OCI-LY1 (cell line): ENCODE data around the gene PCDH15.

ENCODE experiments used
- H2AFZ ChIP-seq: fragments of 200-600 bp; sonication (generic), shearing (Covaris generic); 2 replicates; pipeline ENCODE4 v1.6.0; 2014; ENCODE audit warnings: antibody characterized with exemption, mild to moderate bottlenecking, low read length
- H3F3A ChIP-seq: fragments of 200-600 bp; sonication (generic), shearing (Covaris generic); 2 replicates; pipeline ENCODE4 v1.6.0; 2014; ENCODE audit warnings: mild to moderate bottlenecking, antibody characterized with exemption, low read length, moderate library complexity; ENCODE audit not compliant: insufficient read depth
- H3K27ac ChIP-seq: fragments of 200-600 bp; sonication (generic); 2 replicates; pipeline ENCODE4 v1.5.1; 2014; ENCODE audit warnings: low read length, mixed run types, mild to moderate bottlenecking, low read depth; ENCODE audit not compliant: poor library complexity, severe bottlenecking
- H3K27me3 ChIP-seq: fragments of 200-600 bp; sonication (generic); 2 replicates; pipeline ENCODE4 v1.6.0; 2014; ENCODE audit warnings: antibody characterized with exemption, mild to moderate bottlenecking, low read length, moderate library complexity; ENCODE audit not compliant: insufficient read depth
- H3K36me3 ChIP-seq: fragments of 200-600 bp; sonication (generic); 2 replicates; pipeline ENCODE4 v1.6.1; 2014; ENCODE audit warnings: mild to moderate bottlenecking, antibody characterized with exemption, low read length, moderate library complexity, mixed read lengths; ENCODE audit not compliant: insufficient read depth
- H3K4me1 ChIP-seq: fragments of 200-600 bp; sonication (generic); 2 replicates; pipeline ENCODE4 v1.5.1; 2014; ENCODE audit warnings: mild to moderate bottlenecking, low read length, moderate library complexity; ENCODE audit not compliant: insufficient read depth, severe bottlenecking
- H3K4me2 ChIP-seq: fragments of 200-600 bp; sonication (generic), shearing (Covaris generic); 2 replicates; pipeline ENCODE4 v1.6.1; 2014; ENCODE audit warnings: low read length
- H3K4me3 ChIP-seq: fragments of 200-600 bp; sonication (generic); 2 replicates; pipeline ENCODE4 v1.5.1; 2014; ENCODE audit warnings: low read length, low read depth, mild to moderate bottlenecking, mixed read lengths; ENCODE audit not compliant: poor library complexity, severe bottlenecking
- H3K79me2 ChIP-seq: fragments of 200-600 bp; shearing (Covaris generic); 2 replicates; pipeline ENCODE4 v1.6.1; 2016; ENCODE audit warnings: mixed run types, low read length, mixed read lengths; ENCODE audit not compliant: insufficient read depth
- H3K9ac ChIP-seq: fragments of 200-600 bp; sonication (generic), shearing (Covaris generic); 2 replicates; pipeline ENCODE4 v1.6.1; 2014; ENCODE audit warnings: mild to moderate bottlenecking, low read length, mixed read lengths
- H3K9me2 ChIP-seq: fragments of 200-600 bp; sonication (generic), shearing (Covaris generic); 2 replicates; pipeline ENCODE4 v1.6.1; 2014; ENCODE audit warnings: low read depth, mild to moderate bottlenecking, low read length, mixed read lengths
- H3K9me3 ChIP-seq: fragments of 200-600 bp; shearing (Covaris generic); 2 replicates; pipeline ENCODE4 v1.6.1; 2014; ENCODE audit warnings: low read length, mixed read lengths
- H4K20me1 ChIP-seq: fragments of 200-600 bp; sonication (generic), shearing (Covaris generic); 2 replicates; pipeline ENCODE4 v1.6.0; 2016; ENCODE audit warnings: mild to moderate bottlenecking, low read length; ENCODE audit not compliant: insufficient read depth
- CTCF ChIP-seq: fragments of 200-600 bp; sonication (generic), shearing (Covaris generic); IDR thresholded peaks from 2 replicates; pipeline ENCODE4 v1.5.1; 2017; ENCODE audit warnings: mild to moderate bottlenecking, antibody characterized with exemption, low read length, moderate library complexity, mixed read lengths
- EZH2 ChIP-seq: fragments of 200-600 bp; sonication (generic), shearing (Covaris generic); IDR thresholded peaks from 2 replicates; pipeline ENCODE4 v1.8.0; 2017; ENCODE audit warnings: borderline replicate concordance, mixed run types, mild to moderate bottlenecking, antibody characterized with exemption, low read length, moderate library complexity, mixed read lengths

The PCDH15 gene

GRCh38 chr10:54503863-54504262 is 297.2 kb downstream of the PCDH15 start:
- no peaks in the 10 kb centered on the region for H3K27me3 ChIP-seq
- no peak overlapping the region for H3K4me3 ChIP-seq
- H3K4me2 ChIP-seq: no peak overlapping the region
- no peaks in the 10 kb centered on the region for H4K20me1 ChIP-seq
- no peaks in the 10 kb centered on the region for H3K9me2 ChIP-seq
- no peaks in the 10 kb centered on the region for H3F3A ChIP-seq
- H3K79me2 ChIP-seq: no peaks in the 10 kb centered on the region
- H2AFZ ChIP-seq: no peak overlapping the region
- H3K4me1 ChIP-seq: no peaks in the 10 kb centered on the region
- H3K27ac ChIP-seq: no peak overlapping the region
- H3K9ac ChIP-seq: no peak overlapping the region
- no peak for TF ChIP-seq EZH2
- no peak for TF ChIP-seq CTCF
- H3K9me3 ChIP-seq: no peaks in the 10 kb centered on the region
- no peaks in the 10 kb centered on the region for H3K36me3 ChIP-seq

GRCh38 chr10:54501929-54502328 is 299.1 kb downstream of the PCDH15 start:
- Histone ChIP-seq H4K20me1 (no peaks in the 10 kb centered on the region), H3K27me3 (no peaks in the 10 kb centered on the region), H3K9me2 (no peaks in the 10 kb centered on the region), H2AFZ (no peak overlapping the region), H3F3A (no peaks in the 10 kb centered on the region), H3K36me3 (no peaks in the 10 kb centered on the region), H3K4me1 (no peaks in the 10 kb centered on the region), H3K4me2 (no peak overlapping the region), H3K4me3 (no peak overlapping the region), H3K79me2 (no peaks in the 10 kb centered on the region), H3K27ac (no peak overlapping the region), H3K9ac (no peak overlapping the region), H3K9me3 (no peaks in the 10 kb centered on the region)
- no peak for TF ChIP-seq EZH2
- TF ChIP-seq CTCF: no peak

- H3K27me3 ChIP-seq: no peaks in the 10 kb centered on the region
- TF ChIP-seq EZH2 (no peak), CTCF (no peak)
- H3K9me2 ChIP-seq: no peaks in the 10 kb centered on the region
- no peaks in the 10 kb centered on the region for H3K36me3 ChIP-seq
- H3K4me1 ChIP-seq: no peaks in the 10 kb centered on the region
- no peaks in the 10 kb centered on the region for H3K79me2 ChIP-seq
- no peaks in the 10 kb centered on the region for H3F3A ChIP-seq
- H4K20me1 ChIP-seq: no peaks in the 10 kb centered on the region
- H3K4me3 ChIP-seq: no peak overlapping the region
- no peak overlapping the region for H3K27ac ChIP-seq
- H3K4me2 ChIP-seq: no peak overlapping the region
- no peak overlapping the region for H2AFZ ChIP-seq
- no peaks in the 10 kb centered on the region for H3K9me3 ChIP-seq
- H3K9ac ChIP-seq: no peak overlapping the region
These were observed 304.2 kb downstream of the PCDH15 start for GRCh38 chr10:54496852-54497251.
